Breast epithelium (tissue), 3 donors: Measurements from ENCODE around the gene PRSS33.

ENCODE experiments used
- POLR2A ChIP-seq: fragments of 450-650 bp; IDR thresholded peaks from one replicate; pipeline ENCODE4 v1.6.1; 2016; ENCODE audit warnings: antibody characterized with exemption, mild to moderate bottlenecking, moderate library complexity
- POLR2AphosphoS5 ChIP-seq, 3 donors: sonication (generic); formaldehyde crosslinking; IDR thresholded peaks; one replicate each; pipeline ENCODE4 v1.6.1; 2017; ENCODE audit warnings: antibody characterized with exemption in 3 of 3
- TF ChIP-seq, protein P1 (sequence below), 3 donors: fragments of 450-650 bp; IDR thresholded peaks; one replicate each; pipeline ENCODE4 v1.5.1; 2016 to 2017; ENCODE audit warnings: antibody characterized with exemption in 3 of 3, mild to moderate bottlenecking in 3 of 3, moderate library complexity in 3 of 3

DNA sequence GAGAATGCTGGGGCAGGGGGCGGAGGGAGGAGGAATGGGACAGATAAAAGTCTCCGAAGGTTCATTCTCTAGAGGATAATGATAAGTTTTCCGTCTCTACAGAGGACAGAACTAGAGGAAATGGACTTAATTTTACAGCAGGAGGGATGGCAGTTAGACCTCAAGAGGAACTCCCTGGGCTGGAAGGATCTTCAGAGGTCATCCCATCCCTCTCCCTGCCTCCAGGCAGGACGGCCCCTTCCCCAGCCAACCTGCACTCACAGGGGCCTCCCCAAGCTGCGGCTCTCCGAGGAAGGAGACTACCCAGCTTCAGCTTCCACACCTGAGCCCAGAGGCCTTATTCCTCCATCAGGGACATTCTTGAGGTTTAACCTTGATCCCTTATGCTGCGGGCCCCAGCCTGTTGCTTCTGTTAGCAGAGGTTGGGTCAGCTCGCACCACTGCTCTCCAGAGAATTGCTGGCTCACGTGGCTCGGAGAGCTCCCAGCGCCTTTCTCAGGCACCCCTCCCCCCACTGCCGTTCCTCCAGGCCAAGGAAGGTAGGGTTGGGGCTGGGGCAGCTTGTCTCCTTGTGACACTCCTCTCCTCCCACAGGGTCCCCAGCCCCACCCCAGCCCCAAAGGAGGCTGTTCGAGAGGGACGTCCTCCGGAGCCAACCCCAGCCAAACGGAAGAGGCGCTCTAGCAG, 18.8 kb downstream of the PRSS33 start:
- TF ChIP-seq, protein P1, sequence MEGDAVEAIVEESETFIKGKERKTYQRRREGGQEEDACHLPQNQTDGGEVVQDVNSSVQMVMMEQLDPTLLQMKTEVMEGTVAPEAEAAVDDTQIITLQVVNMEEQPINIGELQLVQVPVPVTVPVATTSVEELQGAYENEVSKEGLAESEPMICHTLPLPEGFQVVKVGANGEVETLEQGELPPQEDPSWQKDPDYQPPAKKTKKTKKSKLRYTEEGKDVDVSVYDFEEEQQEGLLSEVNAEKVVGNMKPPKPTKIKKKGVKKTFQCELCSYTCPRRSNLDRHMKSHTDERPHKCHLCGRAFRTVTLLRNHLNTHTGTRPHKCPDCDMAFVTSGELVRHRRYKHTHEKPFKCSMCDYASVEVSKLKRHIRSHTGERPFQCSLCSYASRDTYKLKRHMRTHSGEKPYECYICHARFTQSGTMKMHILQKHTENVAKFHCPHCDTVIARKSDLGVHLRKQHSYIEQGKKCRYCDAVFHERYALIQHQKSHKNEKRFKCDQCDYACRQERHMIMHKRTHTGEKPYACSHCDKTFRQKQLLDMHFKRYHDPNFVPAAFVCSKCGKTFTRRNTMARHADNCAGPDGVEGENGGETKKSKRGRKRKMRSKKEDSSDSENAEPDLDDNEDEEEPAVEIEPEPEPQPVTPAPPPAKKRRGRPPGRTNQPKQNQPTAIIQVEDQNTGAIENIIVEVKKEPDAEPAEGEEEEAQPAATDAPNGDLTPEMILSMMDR (IDR thresholded peaks at IDR 0.05), result no peak
- no peak for TF ChIP-seq POLR2AphosphoS5 (IDR thresholded peaks at IDR 0.05)
- TF ChIP-seq POLR2A, result no peak
